GM13977 (cell line): ENCODE data around the gene HEPACAM.

Experiments used
- DNase-seq: peaks from one replicate; pipeline ENCODE4 v3.0.0; 2012; ENCODE audit warnings: low spot score
- CTCF ChIP-seq: IDR thresholded peaks from 2 replicates; pipeline ENCODE4 v1.5.1; 2012; ENCODE audit warnings: mild to moderate bottlenecking, control low read depth; ENCODE audit not compliant: insufficient read depth; ENCODE audit errors: extremely low read depth, missing control alignments
- in situ Hi-C: fragments of 300-500 bp; cut with MboI; formaldehyde crosslinking; loops from one replicate; pipeline ENCODE4 v1.12.0; 2022; ENCODE audit warnings: low sequenced_read_pairs, low pct_unique_long_range_greater_than_20kb, mixed read lengths, inconsistent platforms; ENCODE audit not compliant: unreplicated experiment

Gene HEPACAM

GRCh38 chr11:124887667-124888013, 48.2 kb downstream of the HEPACAM start:
- no peak for TF ChIP-seq CTCF
- no peak for DNase-seq
- in situ Hi-C loops: no loop called here

GRCh38 chr11:124886978-124887666, 48.7 kb downstream of the HEPACAM start:
- no peak for DNase-seq
- in situ Hi-C loops: no loop called here
- no peak for TF ChIP-seq CTCF

- in situ Hi-C loops: no loop called here
- no peak for TF ChIP-seq CTCF
- no peak for DNase-seq
Observed at GRCh38 chr11:124886476-124886875, 49.4 kb downstream of the HEPACAM start.

GRCh38 chr11:124884869-124885479, 50.9 kb downstream of the HEPACAM start:
- in situ Hi-C loops: no loop called here
- no peak for TF ChIP-seq CTCF
- DNase-seq: no peak

GRCh38 chr11:124884340-124884739, 51.5 kb downstream of the HEPACAM start:
- in situ Hi-C loops: no loop called here
- TF ChIP-seq CTCF: no peak

GRCh38 chr11:124882339-124883071, 53.3 kb downstream of the HEPACAM start:
- no peak for TF ChIP-seq CTCF
- in situ Hi-C loops: no loop called here

More at GRCh38 chr11:124884340-124884739, 51.5 kb downstream of the HEPACAM start:
- no peak for DNase-seq

More at GRCh38 chr11:124882339-124883071, 53.3 kb downstream of the HEPACAM start:
- DNase-seq: no peak
